NCI-H2081 treated with DMSO at 0.1 percent for 48 hours (cell line): ENCODE results near the gene HMCN2.

Experiments
- DNase-seq: peaks from one replicate; lab custom pipeline; 2025; lab: John Stamatoyannopoulos, UW

Gene HMCN2

DNA sequence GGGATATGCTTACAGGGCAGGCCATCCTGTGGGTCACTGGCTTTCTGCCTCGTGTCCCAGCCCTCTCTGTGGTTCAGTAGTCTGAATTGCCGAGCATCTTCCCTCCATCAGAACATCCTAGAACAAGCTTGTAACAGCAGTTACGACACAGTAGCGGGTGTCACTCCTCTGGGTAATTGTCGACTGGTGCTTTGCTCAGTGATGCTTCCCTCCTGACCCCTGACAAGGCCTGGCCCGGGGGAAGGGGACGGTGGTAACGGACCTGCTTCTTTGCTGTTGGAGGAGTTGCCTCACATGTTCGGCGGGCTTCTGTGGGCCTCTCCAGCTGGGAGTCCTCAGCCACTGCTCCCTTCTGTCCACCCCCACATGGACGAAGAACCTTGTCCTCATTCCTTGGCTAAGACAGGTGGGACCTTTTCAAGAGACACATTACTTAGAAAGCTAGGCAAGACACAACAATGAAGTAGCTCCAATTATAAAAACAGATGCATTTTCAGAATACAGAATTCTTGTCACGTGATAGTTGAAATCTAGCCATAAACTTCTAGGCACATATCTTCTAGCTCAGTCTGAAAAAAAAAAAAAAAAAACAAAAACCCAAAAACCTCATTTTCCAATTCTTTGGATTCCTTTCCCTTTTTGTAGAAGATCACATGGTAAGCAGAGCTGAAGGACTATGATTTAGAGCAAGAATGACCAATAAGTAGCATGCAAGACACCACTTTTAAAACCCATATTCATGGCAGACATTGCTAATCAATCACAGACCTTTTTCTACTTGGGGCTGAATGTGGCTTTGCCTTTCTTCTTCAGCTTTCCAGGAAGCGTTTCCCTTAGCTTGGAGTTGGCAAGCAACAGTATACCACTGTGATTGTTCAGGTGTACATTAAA, 25.0 kb downstream of the HMCN2 start:
- no peak for DNase-seq

DNA sequence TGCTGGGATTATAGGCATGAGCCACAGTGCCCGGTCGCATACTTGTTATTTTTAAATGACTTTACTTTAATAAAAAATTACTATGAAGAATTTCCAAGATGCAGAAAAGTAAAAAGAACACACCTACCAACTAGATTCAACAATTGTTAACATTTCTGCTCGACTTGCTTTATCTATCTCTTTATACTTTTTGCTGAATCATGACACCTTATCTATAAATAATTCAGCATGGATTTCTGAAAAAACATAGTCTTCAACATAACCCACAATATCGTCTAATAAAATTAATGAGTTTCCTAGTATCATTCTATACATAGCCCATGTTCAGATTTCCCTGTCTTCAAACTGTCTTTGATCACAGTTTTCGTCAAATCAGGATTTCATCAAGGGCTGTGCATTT, 25.9 kb downstream of the HMCN2 start:
- no peak for DNase-seq

- no peak for DNase-seq
These were observed 26.5 kb downstream of the HMCN2 start for GRCh38 chr9:130292106-130292505.

- no peak for DNase-seq
These were observed 29.1 kb downstream of the HMCN2 start for GRCh38 chr9:130294664-130295063.

DNA sequence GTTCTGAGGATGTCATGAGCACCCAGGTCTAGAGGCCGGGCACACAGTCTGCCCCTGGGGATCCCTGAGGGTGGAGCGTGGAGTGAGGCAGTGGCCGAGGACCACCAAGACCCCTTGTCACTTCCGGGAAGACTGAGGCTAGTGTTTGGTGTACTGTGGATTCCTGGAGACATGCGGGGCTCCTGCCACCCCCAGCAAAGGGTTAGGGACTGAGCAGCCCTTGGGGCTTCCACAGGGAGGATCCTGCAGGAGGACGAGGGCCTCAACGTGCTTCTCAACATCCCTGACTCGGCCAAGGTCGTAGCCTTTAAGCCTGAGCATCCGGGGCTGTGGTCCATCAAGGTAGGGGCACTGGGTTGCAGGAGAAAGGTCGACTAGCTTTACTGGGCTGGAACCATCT, 29.9 kb downstream of the HMCN2 start:
- no peak for DNase-seq

- DNase-seq = no peak
These were observed 30.6 kb downstream of the HMCN2 start for GRCh38 chr9:130295945-130296782.

DNA sequence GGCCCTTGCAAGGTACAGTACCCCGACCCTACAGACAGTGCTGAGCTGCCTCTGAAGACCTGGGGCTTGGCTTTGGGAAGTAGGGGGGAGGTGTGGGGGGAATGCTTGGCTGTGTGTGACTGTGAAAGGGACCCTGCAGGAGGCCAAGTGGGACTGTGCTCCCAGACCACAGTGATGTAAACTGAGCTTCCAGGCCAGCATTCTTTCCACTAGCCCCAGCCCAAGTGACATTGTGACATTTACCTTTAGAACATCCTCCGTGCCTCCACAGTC, 31.2 kb downstream of the HMCN2 start:
- no peak for DNase-seq

- DNase-seq = no peak
These were observed 31.8 kb downstream of the HMCN2 start for GRCh38 chr9:130297371-130297770.

- DNase-seq = no peak
These were observed 33.2 kb downstream of the HMCN2 start for GRCh38 chr9:130298662-130299279.

- no peak for DNase-seq
These were observed 34.4 kb downstream of the HMCN2 start for GRCh38 chr9:130299785-130300615.

DNA sequence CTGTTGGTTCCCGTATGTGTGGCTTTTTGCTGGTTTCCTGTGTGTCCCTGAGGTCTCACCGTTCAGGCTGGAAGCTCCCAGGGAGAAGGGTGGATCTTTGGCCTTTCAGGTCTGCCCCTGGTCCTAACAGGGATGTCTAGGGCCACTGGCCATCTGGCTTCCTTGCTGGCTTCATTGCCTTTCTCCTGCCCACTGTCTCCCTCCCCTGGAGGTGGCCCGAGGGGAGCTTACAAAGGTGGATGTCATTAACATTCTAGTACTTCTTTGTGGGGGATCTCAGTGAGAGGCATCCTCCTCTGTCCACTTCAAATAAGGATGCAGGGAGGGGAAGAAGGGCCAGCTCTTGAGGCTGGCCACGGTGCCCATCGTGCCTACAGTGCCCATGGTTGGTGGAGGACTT, 35.2 kb downstream of the HMCN2 start:
- no peak for DNase-seq

DNA sequence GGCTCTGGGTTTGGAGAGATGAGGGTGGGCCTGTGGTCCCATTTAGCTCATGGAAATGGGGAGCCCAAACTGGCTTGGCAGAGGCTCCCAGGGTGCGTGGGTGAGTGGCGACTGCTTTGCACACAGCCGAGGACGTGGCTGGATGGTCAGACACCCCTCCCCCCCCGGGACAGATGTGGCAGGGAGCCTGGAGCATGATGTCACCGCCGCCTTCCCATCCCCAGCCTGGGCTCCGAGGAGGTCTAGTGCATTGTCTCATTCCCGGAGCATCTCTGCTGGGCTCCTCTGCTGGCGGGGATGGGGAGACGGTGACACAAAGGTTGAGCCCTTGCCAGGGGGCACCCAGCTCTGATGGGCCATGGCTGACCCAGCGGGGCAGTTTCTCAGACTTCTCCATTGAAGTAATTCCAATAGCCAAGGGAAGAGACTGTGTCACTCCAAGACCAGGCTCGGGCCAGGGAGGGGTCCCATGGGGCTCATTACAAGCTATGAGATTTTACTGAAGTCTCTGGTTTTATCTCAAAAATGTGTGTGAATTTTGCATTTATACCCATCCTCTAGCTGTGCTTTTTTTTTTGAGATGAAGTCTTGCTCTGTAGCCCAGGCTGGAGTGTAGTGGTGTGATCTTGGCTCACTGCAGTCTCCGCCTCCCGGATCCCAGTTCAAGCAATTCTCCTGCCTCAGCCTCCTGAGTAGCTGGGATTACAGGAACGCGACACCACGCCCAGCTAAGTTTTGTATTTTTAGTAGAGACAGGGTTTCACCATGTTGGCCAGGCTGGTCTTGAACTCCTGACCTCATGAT, 36.1 kb downstream of the HMCN2 start:
- DNase-seq = no peak

DNA sequence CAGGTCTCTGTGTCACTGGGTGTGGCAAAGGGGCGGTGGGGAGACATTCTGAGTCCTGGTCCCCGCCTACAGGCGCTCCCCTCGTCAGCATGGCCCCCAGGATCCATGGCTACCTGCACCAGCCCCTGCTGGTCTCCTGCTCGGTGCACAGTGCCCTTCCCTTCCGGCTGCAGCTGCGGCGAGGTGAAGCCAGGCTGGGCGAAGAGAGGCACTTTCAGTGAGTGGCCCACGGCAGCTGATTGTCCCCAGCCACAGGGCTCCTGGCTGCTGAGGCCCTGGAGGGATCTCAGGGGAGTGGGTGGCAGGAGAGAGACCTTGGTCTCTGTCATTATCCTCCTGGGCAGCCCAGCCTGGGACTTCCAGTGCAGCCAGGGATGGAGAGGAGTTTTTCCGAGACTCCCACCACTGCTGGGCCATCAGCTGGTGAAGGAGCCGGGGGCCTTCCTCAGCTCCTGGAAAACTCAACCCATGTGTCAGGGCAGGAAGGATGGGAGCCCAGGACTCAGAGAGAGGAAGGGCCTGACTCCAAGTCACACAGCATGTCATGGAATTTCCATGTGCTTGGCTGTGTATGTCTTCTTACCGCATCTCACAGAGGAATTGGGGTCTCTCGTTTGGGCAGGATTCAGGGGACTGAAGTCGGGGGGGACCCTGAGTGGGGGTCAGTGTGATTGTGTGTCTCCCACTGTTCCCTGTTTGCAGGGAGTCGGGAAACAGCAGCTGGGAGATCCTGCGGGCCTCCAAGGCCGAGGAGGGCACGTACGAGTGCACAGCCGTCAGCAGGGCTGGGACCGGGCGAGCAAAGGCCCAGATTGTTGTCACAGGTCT, 37.4 kb downstream of the HMCN2 start:
- no peak for DNase-seq

GRCh38 chr9:130303613-130304055, 38.1 kb downstream of the HMCN2 start:
- no peak for DNase-seq

- no peak for DNase-seq
These were observed 38.6 kb downstream of the HMCN2 start for GRCh38 chr9:130304116-130304515.

GRCh38 chr9:130304643-130305042, 39.1 kb downstream of the HMCN2 start:
- no peak for DNase-seq

DNA sequence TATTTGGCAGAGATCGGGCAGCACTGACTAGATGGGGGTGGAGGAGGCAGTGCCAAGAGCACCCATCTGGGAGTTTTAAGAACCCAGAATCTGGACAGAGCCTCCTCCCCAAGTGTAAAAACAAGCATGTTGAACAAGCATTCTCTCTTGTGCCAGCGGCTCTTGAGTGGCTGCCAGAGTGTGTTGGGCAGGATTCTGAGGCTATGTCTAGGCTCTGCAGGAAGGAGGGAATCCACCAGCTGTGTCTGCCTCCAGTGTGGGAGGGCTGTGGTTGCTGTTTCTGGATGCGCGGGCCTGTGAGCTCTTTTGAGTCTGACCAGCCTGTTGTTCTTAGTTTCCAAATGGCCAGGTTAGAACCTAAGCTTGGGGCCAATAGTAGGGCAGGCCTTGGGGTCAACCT, 39.8 kb downstream of the HMCN2 start:
- DNase-seq = no peak

GRCh38 chr9:130306823-130307666, 41.5 kb downstream of the HMCN2 start:
- no peak for DNase-seq

DNA sequence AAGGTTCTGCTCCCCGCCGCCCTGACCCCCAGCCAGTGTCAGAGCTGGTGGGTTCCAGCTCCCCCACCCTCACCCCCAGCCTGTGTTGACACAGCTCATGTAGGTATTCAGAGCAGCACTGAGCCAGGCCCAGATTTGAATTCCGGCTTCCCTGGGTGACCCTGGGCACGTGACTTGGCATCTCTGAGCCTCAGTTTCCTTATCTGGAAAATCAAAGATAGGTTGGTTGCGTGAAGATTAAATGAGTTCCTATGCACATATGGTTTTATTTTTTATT, 42.0 kb downstream of the HMCN2 start:
- no peak for DNase-seq
